ENCODE results near the gene CACUL1. TPM values are rescaled to one million over a fixed set of nuclear protein-coding genes. Genes with fewer than 3 reads are reported as not detected.

Gene CACUL1
- total RNA-seq, 4 donors from 2014 or later = 36.4 to 46.3 (median 41.9) TPM

DNA sequence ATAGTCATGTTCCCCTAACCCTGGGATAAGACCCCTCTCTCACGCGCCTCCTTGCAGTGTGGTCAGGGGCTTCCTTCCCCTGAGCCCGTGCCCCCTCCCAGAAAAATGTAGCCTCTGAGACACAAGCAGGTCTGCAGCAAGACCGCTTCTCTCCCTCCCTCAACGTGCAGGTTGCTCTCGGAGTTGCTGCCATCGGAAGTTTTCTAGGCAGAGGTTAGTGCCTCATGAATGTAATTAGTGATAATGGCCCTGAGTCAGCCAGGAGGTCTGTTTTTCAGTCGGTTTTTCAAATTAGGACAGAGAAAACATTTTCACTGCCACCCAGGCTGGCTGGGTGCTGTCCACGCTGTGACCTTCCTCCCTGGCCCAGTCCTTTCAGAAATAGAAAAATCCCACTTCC lies 116.1 kb downstream of the CACUL1 start:
- no peak for DNase-seq (ENCODE audit: low spot score)
- TF ChIP-seq, protein P1, sequence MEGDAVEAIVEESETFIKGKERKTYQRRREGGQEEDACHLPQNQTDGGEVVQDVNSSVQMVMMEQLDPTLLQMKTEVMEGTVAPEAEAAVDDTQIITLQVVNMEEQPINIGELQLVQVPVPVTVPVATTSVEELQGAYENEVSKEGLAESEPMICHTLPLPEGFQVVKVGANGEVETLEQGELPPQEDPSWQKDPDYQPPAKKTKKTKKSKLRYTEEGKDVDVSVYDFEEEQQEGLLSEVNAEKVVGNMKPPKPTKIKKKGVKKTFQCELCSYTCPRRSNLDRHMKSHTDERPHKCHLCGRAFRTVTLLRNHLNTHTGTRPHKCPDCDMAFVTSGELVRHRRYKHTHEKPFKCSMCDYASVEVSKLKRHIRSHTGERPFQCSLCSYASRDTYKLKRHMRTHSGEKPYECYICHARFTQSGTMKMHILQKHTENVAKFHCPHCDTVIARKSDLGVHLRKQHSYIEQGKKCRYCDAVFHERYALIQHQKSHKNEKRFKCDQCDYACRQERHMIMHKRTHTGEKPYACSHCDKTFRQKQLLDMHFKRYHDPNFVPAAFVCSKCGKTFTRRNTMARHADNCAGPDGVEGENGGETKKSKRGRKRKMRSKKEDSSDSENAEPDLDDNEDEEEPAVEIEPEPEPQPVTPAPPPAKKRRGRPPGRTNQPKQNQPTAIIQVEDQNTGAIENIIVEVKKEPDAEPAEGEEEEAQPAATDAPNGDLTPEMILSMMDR (IDR thresholded peaks at IDR 0.05) = no peak
- no peak for ATAC-seq (ENCODE audit: low FRiP score)

DNA sequence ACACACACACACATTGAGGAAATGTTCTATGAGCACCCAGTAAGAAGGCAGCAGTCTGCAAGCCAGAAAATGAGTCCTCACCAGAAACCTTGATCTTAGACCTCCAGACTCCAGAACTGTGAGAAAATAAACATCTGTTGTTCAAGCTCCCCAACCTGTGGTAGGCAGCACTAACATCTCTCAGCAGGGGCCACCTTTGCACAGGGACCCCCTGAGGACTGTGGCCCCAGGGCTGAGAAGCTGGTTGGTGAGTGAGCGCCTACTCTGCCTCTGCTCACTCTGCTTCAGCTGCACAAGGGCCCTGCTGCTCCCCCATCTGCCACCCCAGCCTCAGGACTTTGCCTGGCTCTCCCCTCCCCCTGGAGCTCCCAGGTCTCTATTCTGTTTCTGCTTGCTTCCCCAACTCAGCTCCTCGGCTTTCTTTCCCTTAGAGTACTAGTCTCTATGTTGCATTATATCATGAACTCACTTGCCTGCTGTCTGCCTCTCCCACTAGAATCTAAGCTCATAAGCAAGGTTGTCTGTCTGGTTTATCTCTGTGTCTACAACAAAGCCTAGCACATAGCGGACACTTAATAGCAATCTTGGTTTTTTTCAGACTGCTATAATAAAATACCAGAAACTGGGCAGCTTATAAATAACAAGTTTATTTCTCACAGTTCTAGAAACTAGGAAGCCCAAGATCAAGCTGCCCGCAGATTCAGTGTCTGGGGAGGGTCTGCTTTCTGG lies 118.9 kb downstream of the CACUL1 start:
- no peak for ATAC-seq (ENCODE audit: low FRiP score)
- TF ChIP-seq, protein P1 (IDR thresholded peaks at IDR 0.05) = no peak
- DNase-seq (ENCODE audit: low spot score) = no peak

DNA sequence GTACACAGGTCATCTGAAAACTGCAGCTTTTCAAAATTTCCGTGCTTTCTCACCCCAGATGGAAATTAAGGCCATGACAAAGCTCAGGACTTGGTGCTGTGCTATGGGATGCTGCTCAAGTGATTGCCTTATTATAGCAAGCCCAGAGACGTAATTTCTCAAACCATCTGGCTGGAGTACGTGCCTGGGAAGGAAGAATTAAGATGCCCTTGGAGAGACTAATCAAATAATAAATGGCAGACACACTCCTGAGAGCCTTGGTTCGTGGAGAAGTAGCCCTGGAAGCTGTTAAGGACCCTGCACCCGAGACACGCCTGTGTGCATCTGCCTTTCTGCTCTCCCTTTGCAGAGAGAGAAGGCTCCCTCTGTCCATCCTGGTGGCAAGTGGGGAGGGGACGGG lies 121.0 kb downstream of the CACUL1 start:
- ATAC-seq (ENCODE audit: low FRiP score) = no peak
- TF ChIP-seq, protein P1 (IDR thresholded peaks at IDR 0.05) = no peak
- no peak for DNase-seq (ENCODE audit: low spot score)

DNA sequence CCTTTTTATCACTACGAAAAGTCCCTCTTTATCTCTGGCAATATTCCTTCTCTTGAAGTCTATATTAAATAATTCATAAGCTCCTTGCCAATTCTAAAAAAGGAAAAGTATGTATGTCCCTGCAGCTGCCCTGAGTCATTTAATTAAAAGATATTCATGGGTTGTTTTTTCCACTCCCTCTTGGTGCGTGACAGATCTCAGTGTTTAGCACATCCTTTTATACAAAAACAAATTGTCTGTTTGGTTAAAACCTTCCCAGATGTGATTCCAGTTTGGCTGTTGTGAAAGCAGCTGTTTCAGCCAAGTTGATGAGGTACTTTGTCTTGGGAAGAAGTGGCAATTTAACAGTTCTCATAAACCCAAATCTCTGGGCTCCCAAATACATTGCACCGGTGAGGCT lies 125.6 kb downstream of the CACUL1 start:
- ATAC-seq (ENCODE audit: low FRiP score) (no peak), DNase-seq (ENCODE audit: low spot score) (no peak)
- TF ChIP-seq, protein P1 (IDR thresholded peaks at IDR 0.05) = no peak

DNA sequence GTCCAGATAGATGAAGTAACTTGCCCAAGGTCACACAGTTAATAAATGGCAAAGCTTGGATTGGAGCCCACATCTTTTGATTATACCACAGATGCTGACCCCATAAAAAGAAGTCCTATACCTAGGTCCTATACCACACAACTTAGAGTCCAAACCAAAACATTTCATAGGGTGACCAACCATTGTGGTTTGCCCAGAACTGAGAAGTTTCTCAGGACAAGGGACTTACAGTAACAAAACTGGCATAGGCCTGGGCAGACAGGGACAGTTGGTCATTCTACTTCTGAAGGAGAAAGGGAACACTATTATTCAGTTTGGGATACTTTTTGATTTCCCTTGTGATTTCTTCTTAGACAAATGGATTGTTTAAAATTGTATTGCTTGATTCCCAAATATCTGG lies 126.4 kb downstream of the CACUL1 start:
- DNase-seq (ENCODE audit: low spot score) (no peak), ATAC-seq (ENCODE audit: low FRiP score) (no peak)
- TF ChIP-seq, protein P1 (IDR thresholded peaks at IDR 0.05) = no peak

DNA sequence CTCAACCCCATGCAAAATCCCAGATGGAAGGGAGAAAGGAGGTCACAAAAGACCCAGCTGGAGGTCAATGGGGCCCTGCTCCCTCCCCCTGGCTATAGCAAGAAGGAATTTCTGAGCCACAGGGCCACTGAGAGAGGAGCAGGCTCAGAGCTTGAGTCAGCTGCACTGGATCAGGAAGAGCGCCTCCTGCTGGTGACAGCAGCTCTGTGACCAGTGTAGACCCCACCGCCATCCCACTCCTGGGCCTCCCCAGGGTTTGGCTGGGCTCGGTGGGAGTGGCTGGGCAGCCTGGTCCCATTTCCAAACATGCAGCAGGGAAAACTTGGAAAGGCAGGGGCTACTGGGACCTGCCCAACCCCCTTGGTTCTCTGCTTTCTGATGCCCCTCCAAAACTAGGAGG lies 127.8 kb downstream of the CACUL1 start:
- TF ChIP-seq, protein P1 (IDR thresholded peaks at IDR 0.05) = no peak
- no peak for DNase-seq (ENCODE audit: low spot score)
- no peak for ATAC-seq (ENCODE audit: low FRiP score)

Other genes starting within 250 kb of the CACUL1 start
- gene PRLHR, start 159.3 kb downstream of the CACUL1 start, total RNA-seq = not detected